ENCODE results near the gene SFTPD. TPM values are rescaled to one million over a fixed set of nuclear protein-coding genes. Genes with fewer than 3 reads are reported as not detected.
A peak's percentile ranks its signal among the peaks of the same experiment; 100 is the strongest.

The SFTPD gene
- total and polyA plus RNA-seq, 12 donors: 0.22 to 2.2 (median 0.79) TPM; not detected in 1

DNA sequence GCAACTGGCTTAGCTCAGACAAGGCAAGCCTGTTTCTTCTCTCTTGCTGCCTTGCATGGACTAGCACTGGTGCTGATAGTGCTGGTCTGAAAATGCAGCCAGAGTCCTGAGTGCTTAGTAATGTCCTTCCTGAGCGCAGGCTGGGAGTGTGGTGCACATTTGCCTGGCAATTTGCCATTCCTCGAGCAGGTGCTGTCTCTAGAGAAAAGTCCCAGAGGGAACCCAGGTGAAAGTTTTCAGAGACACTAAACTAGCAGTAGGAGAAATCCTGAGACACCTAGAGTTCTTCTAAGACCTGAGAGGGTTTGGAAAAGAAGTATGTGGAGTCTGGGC, 1.9 kb downstream of the SFTPD start:
- DNase-seq: no peak
- Histone ChIP-seq H3K9me3 (peaks cover 0 to 19% (median 0%) of the 10 kb centered on the region in 11 donors), H3K4me3 (no peak overlapping the region), H3K4me1 (no peaks in the 10 kb centered on the region), H3K27ac (no peak overlapping the region), H3K27me3 (peaks cover 0 to 4% (median 0%) of the 10 kb centered on the region in 7 donors), H3K36me3 (no peaks in the 10 kb centered on the region)
- intact Hi-C loops (cut with DNase I): no loop called here
- TF ChIP-seq, protein P1, sequence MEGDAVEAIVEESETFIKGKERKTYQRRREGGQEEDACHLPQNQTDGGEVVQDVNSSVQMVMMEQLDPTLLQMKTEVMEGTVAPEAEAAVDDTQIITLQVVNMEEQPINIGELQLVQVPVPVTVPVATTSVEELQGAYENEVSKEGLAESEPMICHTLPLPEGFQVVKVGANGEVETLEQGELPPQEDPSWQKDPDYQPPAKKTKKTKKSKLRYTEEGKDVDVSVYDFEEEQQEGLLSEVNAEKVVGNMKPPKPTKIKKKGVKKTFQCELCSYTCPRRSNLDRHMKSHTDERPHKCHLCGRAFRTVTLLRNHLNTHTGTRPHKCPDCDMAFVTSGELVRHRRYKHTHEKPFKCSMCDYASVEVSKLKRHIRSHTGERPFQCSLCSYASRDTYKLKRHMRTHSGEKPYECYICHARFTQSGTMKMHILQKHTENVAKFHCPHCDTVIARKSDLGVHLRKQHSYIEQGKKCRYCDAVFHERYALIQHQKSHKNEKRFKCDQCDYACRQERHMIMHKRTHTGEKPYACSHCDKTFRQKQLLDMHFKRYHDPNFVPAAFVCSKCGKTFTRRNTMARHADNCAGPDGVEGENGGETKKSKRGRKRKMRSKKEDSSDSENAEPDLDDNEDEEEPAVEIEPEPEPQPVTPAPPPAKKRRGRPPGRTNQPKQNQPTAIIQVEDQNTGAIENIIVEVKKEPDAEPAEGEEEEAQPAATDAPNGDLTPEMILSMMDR (IDR thresholded peaks at IDR 0.05): no peak
- ATAC-seq: peak in 3 of 8 donors; percentile 23 to 51 (median 41)
- WGBS, 2 donors: 29 to 40% methylated on average over 2 of the region's 2 CpGs

DNA sequence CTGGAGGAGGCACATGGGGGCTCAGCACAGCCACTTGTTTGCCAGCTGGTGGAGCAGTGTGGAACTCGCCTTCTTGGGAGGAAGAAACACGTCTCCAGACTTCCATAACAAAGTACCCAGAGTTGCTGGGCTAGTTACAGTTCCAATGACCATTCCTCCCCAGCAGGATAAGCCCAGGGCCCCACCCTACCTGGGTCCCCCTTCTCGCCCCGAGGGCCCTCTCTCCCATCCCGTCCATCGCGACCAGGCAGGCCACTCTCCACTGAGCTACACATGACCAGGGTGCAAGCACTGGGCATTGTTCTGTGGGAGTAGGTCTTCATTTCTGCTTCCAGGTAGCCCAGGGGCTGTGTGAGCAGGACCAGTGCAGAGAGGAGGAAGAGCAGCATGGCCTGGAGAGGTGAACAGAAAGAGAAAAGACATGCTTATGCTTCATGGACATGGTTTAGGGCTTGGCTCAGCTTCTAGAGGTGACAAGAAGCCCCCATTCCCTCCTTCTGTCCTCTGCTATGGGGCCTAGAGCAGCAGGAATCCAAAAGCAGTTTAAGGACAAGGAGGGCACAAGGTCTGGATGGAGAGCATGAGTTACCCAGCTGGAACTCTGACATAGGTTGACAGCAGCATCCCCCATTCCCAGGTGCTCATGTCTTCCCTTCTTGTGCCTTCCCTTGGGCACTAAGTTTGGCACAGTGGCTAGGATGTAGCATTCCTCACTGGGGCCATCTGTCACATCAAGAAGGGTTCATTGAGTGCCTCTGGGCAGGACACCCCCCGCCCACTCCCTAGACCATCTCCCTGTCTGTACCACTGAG, 2.4 kb downstream of the SFTPD start:
- peak in 2 of 8 donors; percentile 7 to 20 for ATAC-seq
- DNase-seq: no peak

DNA sequence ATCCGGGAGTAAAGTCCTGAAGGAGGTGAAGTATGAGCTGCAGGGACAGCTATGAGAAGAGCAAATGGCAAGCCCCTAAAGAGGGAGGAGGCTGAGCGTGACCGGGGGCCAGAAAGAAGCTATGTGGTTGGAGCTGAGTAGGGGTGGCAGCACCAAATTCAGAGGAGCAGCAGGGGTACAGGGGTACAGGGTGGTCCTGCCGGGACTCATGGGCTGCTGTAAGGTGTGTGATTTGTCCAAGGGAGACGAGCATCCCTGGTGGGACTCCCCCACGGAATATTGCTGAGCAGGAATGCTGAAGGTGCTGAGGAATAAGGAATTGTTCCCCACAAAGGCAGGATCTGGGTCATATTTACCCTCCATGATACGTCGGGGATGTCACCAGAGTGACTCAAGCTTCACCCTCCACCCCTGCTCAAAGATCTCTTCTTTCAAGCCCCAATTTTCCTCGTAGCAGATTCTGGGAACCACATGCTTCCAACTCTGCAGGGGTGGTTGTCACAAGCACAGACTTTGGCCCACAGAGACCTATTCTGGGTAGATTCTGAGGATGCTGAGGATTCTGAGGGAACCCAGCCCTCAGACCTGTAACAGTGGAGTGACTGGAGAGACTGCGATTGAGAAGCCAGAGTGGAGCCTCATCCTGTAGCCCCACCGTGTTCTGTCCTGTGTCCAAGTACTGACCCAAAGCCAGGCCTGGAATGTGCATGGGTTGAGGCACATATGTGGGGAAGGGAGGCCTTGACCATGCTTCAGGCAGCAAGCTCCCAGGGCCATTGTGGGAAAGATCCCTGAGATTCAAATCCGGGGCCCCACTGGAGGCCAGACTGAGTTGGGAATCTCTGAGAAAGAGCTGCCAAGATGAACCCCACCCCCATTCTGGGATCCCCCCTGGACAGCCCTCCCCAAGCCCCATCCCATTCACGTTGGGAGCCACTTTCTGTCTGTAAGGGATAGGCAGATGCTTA, 4.2 kb downstream of the SFTPD start:
- ATAC-seq: no peak
- 81 to 82% methylated on average over 13 of the region's 13 CpGs for WGBS, 2 donors
- H3K9me3 ChIP-seq: no peaks in the 10 kb centered on the region
- intact Hi-C loops (cut with DNase I): no loop called here
- H3K27ac ChIP-seq: no peak overlapping the region
- TF ChIP-seq, protein P1 (IDR thresholded peaks at IDR 0.05): no peak
- peaks cover 0 to 4% (median 0%) of the 10 kb centered on the region in 7 donors for H3K27me3 ChIP-seq
- no peak for DNase-seq
- no peaks in the 10 kb centered on the region for H3K36me3 ChIP-seq
- H3K4me3 ChIP-seq: no peak overlapping the region
- peaks cover 0 to 3% (median 0%) of the 10 kb centered on the region in 9 donors for H3K4me1 ChIP-seq

More for the DNA sequence above, 2.4 kb downstream of the SFTPD start:
- no peaks in the 10 kb centered on the region for H3K4me1 ChIP-seq
- no peaks in the 10 kb centered on the region for H3K36me3 ChIP-seq
- intact Hi-C loops (cut with DNase I): no loop called here
- peaks cover 0 to 4% (median 0%) of the 10 kb centered on the region in 7 donors for H3K27me3 ChIP-seq
- peaks cover 0 to 15% (median 0%) of the 10 kb centered on the region in 11 donors for H3K9me3 ChIP-seq
- no peak overlapping the region for H3K4me3 ChIP-seq
- TF ChIP-seq, protein P1 (IDR thresholded peaks at IDR 0.05): no peak
- no peak overlapping the region for H3K27ac ChIP-seq
- WGBS, 2 donors: 83 to 84% methylated on average over 8 of the region's 8 CpGs

DNA sequence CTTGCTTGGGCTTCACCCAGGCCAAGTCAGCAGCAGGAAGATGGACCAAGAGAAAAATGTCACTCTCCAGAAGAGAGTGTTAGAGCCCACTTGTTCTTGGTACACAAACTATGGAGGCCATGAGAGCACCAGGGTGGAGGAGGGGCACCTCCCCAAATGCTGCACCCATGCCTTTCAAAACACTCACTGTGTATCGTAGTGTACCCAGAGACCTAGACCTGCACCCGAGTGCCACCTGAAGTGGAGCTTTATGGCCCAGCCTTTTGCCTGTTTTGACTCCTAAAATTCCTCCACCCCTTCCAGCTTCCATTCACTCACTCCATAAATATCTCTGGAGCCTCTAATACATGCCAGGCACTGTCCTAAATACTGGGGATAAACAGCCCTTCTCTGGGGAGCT, 5.0 kb downstream of the SFTPD start:
- intact Hi-C loops (cut with DNase I): no loop called here
- Histone ChIP-seq H3K27me3 (peaks cover 0 to 4% (median 0%) of the 10 kb centered on the region in 7 donors), H3K9me3 (no peaks in the 10 kb centered on the region), H3K4me3 (no peak overlapping the region), H3K36me3 (no peaks in the 10 kb centered on the region), H3K4me1 (peaks cover 0 to 10% (median 0%) of the 10 kb centered on the region in 9 donors), H3K27ac (no peak overlapping the region)
- TF ChIP-seq, protein P1 (IDR thresholded peaks at IDR 0.05): no peak
- WGBS, 2 donors: 94 to 97% methylated on average over 2 of the region's 2 CpGs
- DNase-seq (no peak), ATAC-seq (no peak)
